Mononuclear cell (primary cell): Measurements from ENCODE around the gene LRRC4C. TPM values are rescaled to one million over a fixed set of nuclear protein-coding genes. Genes with fewer than 3 reads are reported as not detected.

Experiments used
- H3K27me3 ChIP-seq: 2 replicates; pipeline ENCODE4 v1.6.0; 2011; ENCODE audit warnings: low read length, control low read depth; ENCODE audit not compliant: insufficient read depth
- H3K4me1 ChIP-seq: 2 replicates; pipeline ENCODE4 v1.5.1; 2011; ENCODE audit warnings: mild to moderate bottlenecking, low read length, control low read depth; ENCODE audit not compliant: insufficient read depth
- H3K4me3 ChIP-seq: 2 replicates; pipeline ENCODE4 v1.5.1; 2011; ENCODE audit warnings: mild to moderate bottlenecking, low read length, moderate library complexity
- H3K9me3 ChIP-seq: 2 replicates; pipeline ENCODE4 v1.5.1; 2011; ENCODE audit warnings: low read depth, mild to moderate bottlenecking, control low read depth, low read length
- total RNA-seq: library from RNA; depleted of rRNA; stranded (reverse); fragments of >200 nt; gene quantifications from one replicate; pipeline ENCODE4 v1.2.3, GENCODE V29; 2012

Gene LRRC4C
- total RNA-seq, 1 donor, result not detected

DNA sequence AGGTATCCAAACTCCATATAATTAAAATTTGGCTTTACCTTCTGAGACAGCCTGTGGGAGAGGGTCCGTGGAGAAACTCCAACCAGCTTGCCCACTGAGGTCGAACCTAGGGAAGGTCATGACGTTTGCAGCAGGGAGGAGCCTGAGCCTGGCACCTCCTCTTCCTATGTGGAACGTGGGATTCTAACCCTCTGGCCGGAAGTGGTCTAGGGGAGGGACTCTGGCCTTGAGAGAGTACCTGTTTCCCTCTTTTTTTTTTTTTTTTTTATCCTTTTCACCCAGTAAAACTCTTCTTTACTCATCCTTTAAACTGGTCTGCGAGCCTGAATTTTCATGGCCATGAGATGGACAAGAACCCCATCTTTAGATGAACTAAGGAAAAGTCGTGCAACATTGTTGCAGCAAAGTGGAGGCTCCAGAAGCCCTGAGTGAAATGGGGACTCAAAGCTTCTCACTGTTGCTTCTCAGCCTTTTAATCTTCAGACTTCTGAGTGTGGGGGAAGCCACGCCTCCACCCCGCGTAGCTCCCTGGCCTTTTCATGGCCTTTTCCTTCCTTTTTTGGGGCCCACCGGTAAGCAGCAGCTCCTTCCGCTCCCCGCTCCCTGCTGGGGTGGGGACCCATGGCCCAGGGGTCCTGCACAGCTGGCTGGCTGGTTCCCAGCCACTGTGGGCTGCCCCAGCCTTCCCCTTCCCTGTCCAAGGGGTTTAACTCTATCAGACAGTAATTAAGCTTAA is 1359.9 kb downstream of the LRRC4C start:
- Histone ChIP-seq H3K9me3 (no peaks in the 10 kb centered on the region), H3K27me3 (no peaks in the 10 kb centered on the region), H3K4me1 (peaks cover 5% of the 10 kb centered on the region), H3K4me3 (no peak overlapping the region)

DNA sequence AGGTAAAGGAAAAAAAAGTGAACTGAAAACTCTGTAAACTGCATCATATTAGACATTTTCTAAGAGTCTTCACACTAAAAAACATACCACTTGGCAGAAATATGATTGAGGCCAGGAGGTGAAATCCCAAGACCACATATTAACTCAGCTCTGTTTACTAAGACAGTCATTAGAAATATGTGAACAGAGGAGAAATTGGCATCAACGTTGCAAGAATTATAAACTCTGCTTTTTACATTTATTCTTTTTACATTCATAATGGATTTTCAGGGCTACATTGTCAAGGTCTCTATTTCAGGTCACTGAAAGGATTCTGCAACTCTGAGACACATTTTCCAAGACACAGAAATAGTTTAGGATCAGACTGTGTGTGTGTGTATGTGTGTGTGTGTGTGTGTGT is 1364.0 kb downstream of the LRRC4C start:
- Histone ChIP-seq H3K4me3 (no peak overlapping the region), H3K4me1 (peaks cover 5% of the 10 kb centered on the region), H3K27me3 (no peaks in the 10 kb centered on the region)

DNA sequence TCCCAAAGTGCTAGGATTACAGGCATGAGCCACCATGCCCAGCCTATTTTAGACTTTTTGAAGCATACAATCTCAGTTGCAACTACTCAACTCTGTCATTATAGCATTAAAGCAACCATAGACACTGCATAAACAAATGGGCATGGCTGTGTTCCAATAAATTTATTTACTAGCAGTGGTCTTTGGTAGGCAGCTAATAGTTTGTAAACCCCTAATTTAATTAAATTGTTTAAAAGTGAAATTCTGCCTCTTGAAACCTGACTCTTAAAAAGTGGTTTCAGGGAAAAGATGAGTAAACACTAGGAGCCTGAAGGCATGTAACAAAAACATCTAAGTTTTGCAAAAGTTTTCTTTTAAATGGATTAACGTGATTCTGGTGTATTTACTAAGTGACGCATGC is 1364.5 kb downstream of the LRRC4C start:
- Histone ChIP-seq H3K4me3 (no peak overlapping the region), H3K27me3 (no peaks in the 10 kb centered on the region), H3K9me3 (no peaks in the 10 kb centered on the region), H3K4me1 (peaks cover 4% of the 10 kb centered on the region)

More for the DNA sequence above, 1364.0 kb downstream of the LRRC4C start:
- H3K9me3 ChIP-seq, result no peaks in the 10 kb centered on the region

DNA sequence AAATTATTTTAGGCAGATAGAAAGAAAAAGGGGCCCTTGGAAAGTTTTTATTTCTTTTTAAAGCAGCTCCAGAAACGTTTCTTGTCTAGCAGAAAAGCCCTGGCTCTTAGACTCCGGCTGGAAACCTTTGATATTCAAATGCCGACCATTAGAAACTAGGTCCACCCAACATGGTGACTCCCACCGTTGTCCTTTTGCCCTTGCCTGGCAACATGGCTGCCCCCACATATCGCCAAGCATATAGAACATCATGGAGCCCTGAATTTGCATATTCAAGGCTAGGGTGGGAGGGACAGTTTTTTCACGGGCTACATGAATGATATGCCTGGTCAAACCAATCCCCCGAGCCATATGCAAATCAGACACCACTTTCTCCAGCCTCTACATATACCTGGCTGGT is 1379.0 kb downstream of the LRRC4C start:
- Histone ChIP-seq H3K27me3 (no peaks in the 10 kb centered on the region), H3K9me3 (no peaks in the 10 kb centered on the region), H3K4me3 (no peak overlapping the region), H3K4me1 (no peaks in the 10 kb centered on the region)
